Measurements from ENCODE around the gene BANF2.

The BANF2 gene

GRCh38 chr20:17699931-17700351 lies at the start of gene BANF2:
TSS of gene BANF2 (plus strand) at chr20:17699966. CDS start at chr20:17725026, 25,060 bp downstream.
- H3K4me3 ChIP-seq (ENCODE audit: low read depth, low read length): no peak within 1 kb of the TSS
- TF ChIP-seq, protein P1, sequence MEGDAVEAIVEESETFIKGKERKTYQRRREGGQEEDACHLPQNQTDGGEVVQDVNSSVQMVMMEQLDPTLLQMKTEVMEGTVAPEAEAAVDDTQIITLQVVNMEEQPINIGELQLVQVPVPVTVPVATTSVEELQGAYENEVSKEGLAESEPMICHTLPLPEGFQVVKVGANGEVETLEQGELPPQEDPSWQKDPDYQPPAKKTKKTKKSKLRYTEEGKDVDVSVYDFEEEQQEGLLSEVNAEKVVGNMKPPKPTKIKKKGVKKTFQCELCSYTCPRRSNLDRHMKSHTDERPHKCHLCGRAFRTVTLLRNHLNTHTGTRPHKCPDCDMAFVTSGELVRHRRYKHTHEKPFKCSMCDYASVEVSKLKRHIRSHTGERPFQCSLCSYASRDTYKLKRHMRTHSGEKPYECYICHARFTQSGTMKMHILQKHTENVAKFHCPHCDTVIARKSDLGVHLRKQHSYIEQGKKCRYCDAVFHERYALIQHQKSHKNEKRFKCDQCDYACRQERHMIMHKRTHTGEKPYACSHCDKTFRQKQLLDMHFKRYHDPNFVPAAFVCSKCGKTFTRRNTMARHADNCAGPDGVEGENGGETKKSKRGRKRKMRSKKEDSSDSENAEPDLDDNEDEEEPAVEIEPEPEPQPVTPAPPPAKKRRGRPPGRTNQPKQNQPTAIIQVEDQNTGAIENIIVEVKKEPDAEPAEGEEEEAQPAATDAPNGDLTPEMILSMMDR (IDR thresholded peaks at IDR 0.05; ENCODE audit: low read depth, low read length): no peak
- no peak for DNase-seq (ENCODE audit: low read depth, low spot score)
- in situ Hi-C loops (cut with HindIII; ENCODE audit: low sequenced_read_pairs): no loop called here

- no peak overlapping the region for H3K4me3 ChIP-seq (ENCODE audit: low read depth, low read length)
- TF ChIP-seq, protein P1 (IDR thresholded peaks at IDR 0.05; ENCODE audit: low read depth, low read length): no peak
- no peak for DNase-seq (ENCODE audit: low read depth, low spot score)
- in situ Hi-C loops (cut with HindIII; ENCODE audit: low sequenced_read_pairs): no loop called here
Observed at GRCh38 chr20:17650301-17651128, 49.3 kb upstream of the BANF2 start.

DNA sequence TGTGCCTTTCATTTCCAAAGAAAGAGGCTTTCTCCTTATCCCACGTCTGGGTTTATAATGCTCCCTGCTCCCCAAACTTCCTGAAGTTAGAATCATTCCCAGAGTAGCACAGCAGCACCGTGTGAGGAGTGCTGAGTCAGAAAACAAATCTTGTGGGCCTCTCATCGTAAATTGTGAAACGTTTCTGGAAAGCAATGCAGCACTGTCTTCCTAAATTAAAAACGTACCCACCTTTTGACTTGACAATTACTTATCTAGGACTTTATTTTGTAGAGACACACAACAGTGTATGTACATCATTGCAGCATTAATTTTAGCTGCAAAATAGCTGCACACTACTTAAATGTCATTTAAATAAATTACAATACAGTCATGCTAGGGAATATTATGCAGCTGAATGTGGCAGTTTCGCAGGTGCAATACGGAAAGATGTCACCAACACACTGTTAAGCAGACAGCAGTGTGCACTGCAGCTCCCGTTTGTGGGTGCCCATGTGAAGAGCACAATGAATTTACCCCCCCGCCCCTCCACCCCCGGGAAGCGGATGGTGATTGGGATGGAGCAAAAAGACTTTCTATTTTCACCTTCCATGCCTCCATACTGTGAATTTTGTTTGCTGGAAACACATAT lies 48.5 kb upstream of the BANF2 start:
- DNase-seq (ENCODE audit: low read depth, low spot score): no peak
- no peak overlapping the region for H3K4me3 ChIP-seq (ENCODE audit: low read depth, low read length)
- in situ Hi-C loops (cut with HindIII; ENCODE audit: low sequenced_read_pairs): no loop called here
- TF ChIP-seq, protein P1 (IDR thresholded peaks at IDR 0.05; ENCODE audit: low read depth, low read length): no peak

DNA sequence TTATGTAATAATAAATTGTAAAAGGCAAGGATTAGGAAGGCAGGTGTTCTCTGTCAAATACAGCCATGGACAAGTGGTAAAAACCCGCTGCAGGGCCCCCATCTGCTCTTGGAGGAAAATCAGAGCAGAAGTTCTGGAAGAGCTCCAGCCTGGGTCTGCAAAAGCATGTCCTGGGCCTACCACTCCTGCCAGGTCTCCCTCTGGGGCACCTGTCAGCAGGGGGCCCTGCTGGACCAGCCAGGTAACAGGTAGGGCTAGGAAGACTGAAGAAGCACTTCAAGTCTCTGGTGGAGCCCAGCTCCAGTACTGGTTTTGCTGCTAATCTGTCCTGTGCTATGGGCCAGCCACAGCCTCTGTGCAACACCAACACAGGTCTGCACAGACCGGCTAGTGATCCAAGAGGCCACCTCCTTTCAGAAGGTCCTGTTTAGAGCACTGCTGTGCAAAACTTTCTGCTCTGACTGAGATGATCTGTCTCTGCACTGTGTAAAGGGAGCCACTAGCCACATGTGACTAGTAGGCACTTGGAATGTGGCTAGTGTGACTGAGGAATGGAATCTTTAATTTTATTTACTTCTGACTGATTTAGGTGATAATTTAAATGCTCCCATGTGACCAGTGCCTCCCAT lies 47.9 kb upstream of the BANF2 start:
- in situ Hi-C loops (cut with HindIII; ENCODE audit: low sequenced_read_pairs): no loop called here
- H3K4me3 ChIP-seq (ENCODE audit: low read depth, low read length): no peak overlapping the region
- no peak for DNase-seq (ENCODE audit: low read depth, low spot score)
- TF ChIP-seq, protein P1 (IDR thresholded peaks at IDR 0.05; ENCODE audit: low read depth, low read length): no peak

DNA sequence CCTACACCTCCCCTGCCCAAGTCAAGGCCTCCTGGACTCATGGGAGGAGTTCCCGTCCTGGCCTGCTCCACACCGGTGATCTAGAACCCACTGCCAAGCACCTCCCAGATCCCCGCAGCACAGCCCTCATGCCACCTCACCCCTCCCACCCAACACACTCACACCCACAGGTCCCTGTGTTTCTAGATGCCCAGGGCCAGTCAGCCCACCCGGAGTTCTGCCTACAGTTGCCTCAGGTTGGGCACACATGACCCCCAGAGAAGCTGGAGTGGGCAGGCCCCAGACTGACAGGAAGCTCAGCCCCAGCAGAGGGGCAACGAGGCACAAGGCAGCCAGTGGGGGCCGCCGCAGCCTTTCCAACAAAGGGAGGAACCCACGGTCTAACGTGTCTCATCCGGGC lies 47.4 kb upstream of the BANF2 start:
- H3K4me3 ChIP-seq (ENCODE audit: low read depth, low read length): no peak overlapping the region
- in situ Hi-C loops (cut with HindIII; ENCODE audit: low sequenced_read_pairs): no loop called here
- no peak for DNase-seq (ENCODE audit: low read depth, low spot score)
- TF ChIP-seq, protein P1 (IDR thresholded peaks at IDR 0.05; ENCODE audit: low read depth, low read length): no peak

- TF ChIP-seq, protein P1 (IDR thresholded peaks at IDR 0.05; ENCODE audit: low read depth, low read length): no peak
- no peak for DNase-seq (ENCODE audit: low read depth, low spot score)
- no peak overlapping the region for H3K4me3 ChIP-seq (ENCODE audit: low read depth, low read length)
- in situ Hi-C loops (cut with HindIII; ENCODE audit: low sequenced_read_pairs): no loop called here
Observed at GRCh38 chr20:17653835-17654648, 45.7 kb upstream of the BANF2 start.
